H9 (cell line): ENCODE results near the gene SRSF4. TPM values are rescaled to one million over a fixed set of nuclear protein-coding genes. Genes with fewer than 3 reads are reported as not detected.

Source experiments
- DNase-seq: peaks from one replicate; pipeline ENCODE4 v3.0.0-alpha.2; 2017
- H2AFZ ChIP-seq: one replicate; pipeline ENCODE4 v1.6.1; 2013; ENCODE audit warnings: mild to moderate bottlenecking, low read length, control low read depth, moderate library complexity
- H2AK5ac ChIP-seq: 2 replicates; pipeline ENCODE4 v1.6.1; 2013; ENCODE audit warnings: low read length, control low read depth, mixed read lengths; ENCODE audit not compliant: insufficient read length
- H2BK120ac ChIP-seq: one replicate; pipeline ENCODE4 v1.6.1; 2013; ENCODE audit warnings: low read depth, mild to moderate bottlenecking, low read length, control low read depth, inconsistent platforms; ENCODE audit not compliant: poor library complexity, severe bottlenecking
- H2BK12ac ChIP-seq: 2 replicates; pipeline ENCODE4 v1.6.1; 2013; ENCODE audit warnings: low read length, control low read depth, mixed read lengths, low read depth; ENCODE audit not compliant: insufficient read length
- H2BK15ac ChIP-seq: 2 replicates; pipeline ENCODE4 v1.6.1; 2013; ENCODE audit warnings: low read depth, low read length, control low read depth
- H2BK20ac ChIP-seq: one replicate; pipeline ENCODE4 v1.6.1; 2013; ENCODE audit warnings: low read depth, mild to moderate bottlenecking, low read length, control low read depth, inconsistent platforms; ENCODE audit not compliant: poor library complexity, severe bottlenecking
- H2BK5ac ChIP-seq: 2 replicates; pipeline ENCODE4 v1.6.1; 2013; ENCODE audit warnings: low read length, control low read depth, mixed read lengths; ENCODE audit not compliant: insufficient read length
- H3K14ac ChIP-seq: 2 replicates; pipeline ENCODE4 v1.6.1; 2013; ENCODE audit warnings: low read length, control low read depth; ENCODE audit not compliant: insufficient read depth
- H3K18ac ChIP-seq: 2 replicates; pipeline ENCODE4 v1.6.1; 2013; ENCODE audit warnings: low read depth, mild to moderate bottlenecking, mixed read lengths, low read length, control low read depth; ENCODE audit not compliant: insufficient read length
- H3K23ac ChIP-seq: 2 replicates; pipeline ENCODE4 v1.6.1; 2013; ENCODE audit warnings: low read length, control low read depth, mixed read lengths, low read depth; ENCODE audit not compliant: insufficient read length
- H3K23me2 ChIP-seq: 2 replicates; pipeline ENCODE4 v1.6.1; 2013; ENCODE audit warnings: low read depth, mild to moderate bottlenecking, mixed read lengths, low read length, control low read depth; ENCODE audit not compliant: insufficient read length, poor library complexity, severe bottlenecking
- H3K27ac ChIP-seq: 2 replicates; pipeline ENCODE4 v1.5.1; 2013; ENCODE audit warnings: low read length, control low read depth, mixed read lengths, low read depth; ENCODE audit not compliant: insufficient read length
- H3K27me3 ChIP-seq: 2 replicates; pipeline ENCODE4 v1.6.1; 2013; ENCODE audit warnings: low read length, control low read depth, inconsistent platforms; ENCODE audit not compliant: insufficient read depth
- H3K4ac ChIP-seq: 2 replicates; pipeline ENCODE4 v1.6.1; 2013; ENCODE audit warnings: low read depth, mild to moderate bottlenecking, control low read depth, inconsistent platforms, low read length, moderate library complexity
- H3K4me1 ChIP-seq: 2 replicates; pipeline ENCODE4 v1.6.1; 2013; ENCODE audit warnings: low read length, control low read depth, inconsistent platforms; ENCODE audit not compliant: insufficient read depth
- H3K4me2 ChIP-seq: 2 replicates; pipeline ENCODE4 v1.6.1; 2013; ENCODE audit warnings: low read length, control low read depth, mixed read lengths; ENCODE audit not compliant: insufficient read length, insufficient read depth
- H3K56ac ChIP-seq: 2 replicates; pipeline ENCODE4 v1.6.1; 2013; ENCODE audit warnings: low read depth, mild to moderate bottlenecking, mixed read lengths, low read length, control low read depth; ENCODE audit not compliant: insufficient read length
- H3K79me1 ChIP-seq: 2 replicates; pipeline ENCODE4 v1.6.1; 2013; ENCODE audit warnings: low read depth, mild to moderate bottlenecking, moderate library complexity, low read length, control low read depth, inconsistent platforms; ENCODE audit not compliant: insufficient read depth, poor library complexity, severe bottlenecking
- H3K79me2 ChIP-seq: 2 replicates; pipeline ENCODE4 v1.6.1; 2013; ENCODE audit warnings: low read length, control low read depth, inconsistent platforms; ENCODE audit not compliant: insufficient read depth
- H3K9ac ChIP-seq: 2 replicates; pipeline ENCODE4 v1.6.1; 2013; ENCODE audit warnings: low read length, control low read depth, mixed read lengths; ENCODE audit not compliant: insufficient read length; ENCODE audit errors: extremely low read depth
- H3K9me3 ChIP-seq: one replicate; pipeline ENCODE4 v1.6.1; 2013; ENCODE audit warnings: low read depth, low read length, inconsistent platforms; ENCODE audit not compliant: control insufficient read depth
- H3T11ph ChIP-seq: one replicate; pipeline ENCODE4 v1.6.1; 2013; ENCODE audit warnings: mild to moderate bottlenecking, low read length, control low read depth, inconsistent platforms
- H4K20me1 ChIP-seq: one replicate; pipeline ENCODE4 v1.6.1; 2013; ENCODE audit not compliant: control insufficient read depth, insufficient read length, insufficient read depth
- H4K5ac ChIP-seq: 2 replicates; pipeline ENCODE4 v1.6.1; 2013; ENCODE audit warnings: low read depth, mild to moderate bottlenecking, mixed read lengths, low read length, control low read depth; ENCODE audit not compliant: insufficient read length
- H4K8ac ChIP-seq: replicated peaks from 2 replicates; pipeline ENCODE4 v1.6.1; 2013; ENCODE audit warnings: low read length, control low read depth, mixed read lengths, low read depth; ENCODE audit not compliant: insufficient read length
- H4K91ac ChIP-seq: 2 replicates; pipeline ENCODE4 v1.6.1; 2013; ENCODE audit warnings: low read depth, mild to moderate bottlenecking, moderate library complexity, mixed read lengths, low read length, control low read depth; ENCODE audit not compliant: insufficient read length
- H3K27ac Mint-ChIP-seq, 3 experiments: 2 replicates in 2 of 3; 3 replicates in 1 of 3; pipeline ENCODE4 v1.8.0; 2020 to 2021; ENCODE audit warnings: mixed read lengths in 3 of 3, mild to moderate bottlenecking in 1 of 3, moderate library complexity in 1 of 3
- H3K27me3 Mint-ChIP-seq: 2 replicates; pipeline ENCODE4 v1.8.0; 2021; ENCODE audit warnings: low read depth, mild to moderate bottlenecking, moderate library complexity, mixed read lengths
- H3K36me3 Mint-ChIP-seq, 3 experiments: 2 replicates in 2 of 3; 3 replicates in 1 of 3; pipeline ENCODE4 v1.8.0; 2020 to 2021; ENCODE audit warnings: low read depth in 3 of 3, mixed read lengths in 3 of 3; ENCODE audit not compliant: insufficient read depth in 1 of 3
- H3K4me1 Mint-ChIP-seq, 2 experiments: 2 replicates each; pipeline ENCODE4 v1.8.0; 2020; ENCODE audit warnings: mixed read lengths in 2 of 2
- H3K4me3 Mint-ChIP-seq, 2 experiments: 2 replicates in 1 of 2; 3 replicates in 1 of 2; pipeline ENCODE4 v1.8.0; 2020 to 2021; ENCODE audit warnings: mild to moderate bottlenecking in 2 of 2, mixed read lengths in 2 of 2, moderate library complexity in 1 of 2
- H3K9me3 Mint-ChIP-seq, 2 experiments: 2 replicates in 1 of 2; 3 replicates in 1 of 2; pipeline ENCODE4 v1.8.0; 2020; ENCODE audit warnings: mild to moderate bottlenecking in 2 of 2, mixed read lengths in 2 of 2, moderate library complexity in 1 of 2
- WGBS: extraction: QIAGEN DNeasy Blood & Tissue Kit; methylation state at CpG from one replicate; pipeline ENCODE4 v1.1.7; 2013; ENCODE audit warnings: missing lambda C conversion rate, low lambda C conversion rate, mixed read lengths; ENCODE audit not compliant: insufficient read length; ENCODE audit errors: extremely low coverage; 5-methylcytosine and 5-hydroxymethylcytosine counted together
- total RNA-seq: library from RNA; stranded (reverse); gene quantifications from 2 replicates; pipeline ENCODE4 v1.2.1, GENCODE V29; 2021
- TF ChIP-seq, protein P1 (sequence below): fragments of 200-600 bp; sonication (generic); conservative IDR thresholded peaks from 3 replicates; pipeline ENCODE4 v1.8.0; 2021; ENCODE audit warnings: antibody characterized with exemption, mild to moderate bottlenecking

The SRSF4 gene
- total RNA-seq, 1 experiment from 2014 or later = 90.6 TPM

DNA sequence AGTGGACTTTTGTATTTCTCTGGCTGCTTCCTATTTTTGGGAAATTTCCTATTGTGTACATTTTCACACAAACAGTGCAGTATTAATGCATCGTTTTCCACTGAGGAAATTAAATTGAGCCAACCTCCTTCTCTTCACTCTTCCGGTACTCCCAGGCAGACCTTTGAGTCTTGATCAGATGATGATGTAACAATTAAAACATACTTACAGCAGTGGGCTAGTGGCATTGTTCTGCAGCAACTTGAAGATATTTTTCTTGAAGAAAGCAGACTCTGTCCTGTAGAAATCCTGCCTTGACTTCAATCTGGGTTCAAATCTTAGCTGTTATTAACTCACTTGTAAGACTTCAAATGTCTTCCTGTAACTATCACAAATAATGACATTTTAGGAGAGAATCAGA lies 39.0 kb downstream of the SRSF4 start:
- no peak overlapping the region for H3T11ph ChIP-seq
- no peak overlapping the region for H2BK20ac ChIP-seq
- H3K18ac ChIP-seq = no peak overlapping the region
- H2AK5ac ChIP-seq = no peak overlapping the region
- TF ChIP-seq, protein P1, sequence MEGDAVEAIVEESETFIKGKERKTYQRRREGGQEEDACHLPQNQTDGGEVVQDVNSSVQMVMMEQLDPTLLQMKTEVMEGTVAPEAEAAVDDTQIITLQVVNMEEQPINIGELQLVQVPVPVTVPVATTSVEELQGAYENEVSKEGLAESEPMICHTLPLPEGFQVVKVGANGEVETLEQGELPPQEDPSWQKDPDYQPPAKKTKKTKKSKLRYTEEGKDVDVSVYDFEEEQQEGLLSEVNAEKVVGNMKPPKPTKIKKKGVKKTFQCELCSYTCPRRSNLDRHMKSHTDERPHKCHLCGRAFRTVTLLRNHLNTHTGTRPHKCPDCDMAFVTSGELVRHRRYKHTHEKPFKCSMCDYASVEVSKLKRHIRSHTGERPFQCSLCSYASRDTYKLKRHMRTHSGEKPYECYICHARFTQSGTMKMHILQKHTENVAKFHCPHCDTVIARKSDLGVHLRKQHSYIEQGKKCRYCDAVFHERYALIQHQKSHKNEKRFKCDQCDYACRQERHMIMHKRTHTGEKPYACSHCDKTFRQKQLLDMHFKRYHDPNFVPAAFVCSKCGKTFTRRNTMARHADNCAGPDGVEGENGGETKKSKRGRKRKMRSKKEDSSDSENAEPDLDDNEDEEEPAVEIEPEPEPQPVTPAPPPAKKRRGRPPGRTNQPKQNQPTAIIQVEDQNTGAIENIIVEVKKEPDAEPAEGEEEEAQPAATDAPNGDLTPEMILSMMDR = no peak
- H3K4me2 ChIP-seq = no peak overlapping the region
- H3K36me3 Mint-ChIP-seq = peaks cover 19 to 49% (median 34%) of the 10 kb centered on the region in 3 experiments; a peak in 6 of 7 replicates
- no peak overlapping the region for H4K5ac ChIP-seq
- H3K27me3 Mint-ChIP-seq = no peaks in the 10 kb centered on the region
- H3K23me2 ChIP-seq = no peaks in the 10 kb centered on the region
- H3K9ac ChIP-seq = no peak overlapping the region
- H3K4me1 Mint-ChIP-seq = no peaks in the 10 kb centered on the region; a peak in 1 of 4 replicates
- H3K79me1 ChIP-seq = no peaks in the 10 kb centered on the region
- H3K56ac ChIP-seq = no peak overlapping the region
- no peaks in the 10 kb centered on the region for H3K4me1 ChIP-seq
- no peak overlapping the region for H3K27ac ChIP-seq
- no peaks in the 10 kb centered on the region for H3K27me3 ChIP-seq
- H4K8ac ChIP-seq = no peak overlapping the region
- no peaks in the 10 kb centered on the region for H3K9me3 ChIP-seq
- H3K79me2 ChIP-seq = no peaks in the 10 kb centered on the region
- no peak overlapping the region for H2BK120ac ChIP-seq
- peaks cover 0 to 4% of the 10 kb centered on the region in 2 experiments; a peak in 1 of 5 replicates for H3K9me3 Mint-ChIP-seq
- no peak overlapping the region for H2BK5ac ChIP-seq
- DNase-seq = no peak
- no peak overlapping the region for H3K23ac ChIP-seq
- WGBS = no CpG with 5 or more reads among the region's 2 CpGs
- no peak overlapping the region for H3K4me3 Mint-ChIP-seq
- H3K14ac ChIP-seq = no peak overlapping the region
- no peak overlapping the region for H2AFZ ChIP-seq
- H3K27ac Mint-ChIP-seq = peak overlapping the region in 1 of 3 experiments; percentile 7; a peak in 1 of 7 replicates
- no peak overlapping the region for H2BK15ac ChIP-seq
- no peak overlapping the region for H2BK12ac ChIP-seq
- H4K91ac ChIP-seq = no peak overlapping the region
- peaks cover 3% of the 10 kb centered on the region for H4K20me1 ChIP-seq
- H3K4ac ChIP-seq = no peak overlapping the region
